HepG2 (cell line): ENCODE data around the gene SLC7A10. TPM values are rescaled to one million over a fixed set of nuclear protein-coding genes. Genes with fewer than 3 reads are reported as not detected.

Source experiments
- EED ChIP-seq: sonication (generic); formaldehyde crosslinking; IDR thresholded peaks from 2 replicates; pipeline ENCODE4 v1.5.0; 2020; ENCODE audit warnings: mild to moderate bottlenecking, missing genetic modification reagents
- HNF4A ChIP-seq: sonication (generic); formaldehyde crosslinking; IDR thresholded peaks from 2 replicates; pipeline ENCODE4 v1.4.0; 2020; ENCODE audit warnings: missing genetic modification reagents
- IRF2 ChIP-seq: IDR thresholded peaks from 2 replicates; pipeline ENCODE4 v1.6.1; 2018; ENCODE audit warnings: missing genetic modification reagents, missing compliant biosample characterization
- polyA plus RNA-seq, 8 experiments: library from polyadenylated mRNA; depleted of rRNA in 3 of 8; stranded (reverse) in 7 of 8; unstranded in 1 of 8; fragments of >200 nt; fragmentation: Illumina TruSeq in 4 of 8; extraction: Trizol in 4 of 8; gene quantifications; 2 replicates each; pipeline versions ENCODE4 v1.2.1 to v1.2.3, GENCODE V29; 2011 to 2016; ENCODE audit warnings: low read depth in 4 of 8, missing spikeins in 1 of 8, mixed read lengths in 1 of 8; ENCODE audit not compliant: insufficient read depth in 1 of 8
- total RNA-seq, 5 experiments: library from RNA; depleted of rRNA; stranded (reverse); fragments of >200 nt; fragmentation: Illumina TruSeq; extraction: Trizol; gene quantifications; 2 replicates each; pipeline ENCODE4 v1.2.3, GENCODE V29; 2016; ENCODE audit warnings: low read depth in 1 of 5
- TF ChIP-seq, protein P1 (sequence below): sonication (generic); formaldehyde crosslinking; IDR thresholded peaks from 2 replicates; pipeline ENCODE4 v1.4.0; 2020; ENCODE audit warnings: missing genetic modification reagents, mild to moderate bottlenecking, borderline replicate concordance
- TF ChIP-seq, protein P2 (sequence below): sonication (generic); formaldehyde crosslinking; IDR thresholded peaks from 2 replicates; pipeline ENCODE4 v1.5.0; 2020; ENCODE audit warnings: missing genetic modification reagents
- TF ChIP-seq, protein P3 (sequence below): sonication (generic); formaldehyde crosslinking; IDR thresholded peaks from 2 replicates; pipeline ENCODE4 v1.4.0; 2020; ENCODE audit warnings: missing genetic modification reagents, borderline replicate concordance
- TF ChIP-seq, protein P4 (sequence below): sonication (generic); formaldehyde crosslinking; IDR thresholded peaks from 2 replicates; pipeline ENCODE4 v1.5.0; 2020; ENCODE audit warnings: mild to moderate bottlenecking, low read depth, missing genetic modification reagents, borderline replicate concordance
- TF ChIP-seq, protein P5 (sequence below), 2 experiments: fragments of 450-650 bp in 1 of 2; sonication (generic) in 1 of 2; formaldehyde crosslinking in 1 of 2; IDR thresholded peaks; 2 replicates each; pipeline versions ENCODE4 v1.6.1 to v1.8.0; 2016 to 2022; ENCODE audit warnings: antibody characterized with exemption in 1 of 2, mild to moderate bottlenecking in 1 of 2, missing genetic modification reagents in 1 of 2

Gene SLC7A10
- total and polyA plus RNA-seq, 2 of the 13 experiments (the other 11 are each of a cell fraction or from before 2014, with no cell fraction given), result 1.1 to 2.2 TPM

DNA sequence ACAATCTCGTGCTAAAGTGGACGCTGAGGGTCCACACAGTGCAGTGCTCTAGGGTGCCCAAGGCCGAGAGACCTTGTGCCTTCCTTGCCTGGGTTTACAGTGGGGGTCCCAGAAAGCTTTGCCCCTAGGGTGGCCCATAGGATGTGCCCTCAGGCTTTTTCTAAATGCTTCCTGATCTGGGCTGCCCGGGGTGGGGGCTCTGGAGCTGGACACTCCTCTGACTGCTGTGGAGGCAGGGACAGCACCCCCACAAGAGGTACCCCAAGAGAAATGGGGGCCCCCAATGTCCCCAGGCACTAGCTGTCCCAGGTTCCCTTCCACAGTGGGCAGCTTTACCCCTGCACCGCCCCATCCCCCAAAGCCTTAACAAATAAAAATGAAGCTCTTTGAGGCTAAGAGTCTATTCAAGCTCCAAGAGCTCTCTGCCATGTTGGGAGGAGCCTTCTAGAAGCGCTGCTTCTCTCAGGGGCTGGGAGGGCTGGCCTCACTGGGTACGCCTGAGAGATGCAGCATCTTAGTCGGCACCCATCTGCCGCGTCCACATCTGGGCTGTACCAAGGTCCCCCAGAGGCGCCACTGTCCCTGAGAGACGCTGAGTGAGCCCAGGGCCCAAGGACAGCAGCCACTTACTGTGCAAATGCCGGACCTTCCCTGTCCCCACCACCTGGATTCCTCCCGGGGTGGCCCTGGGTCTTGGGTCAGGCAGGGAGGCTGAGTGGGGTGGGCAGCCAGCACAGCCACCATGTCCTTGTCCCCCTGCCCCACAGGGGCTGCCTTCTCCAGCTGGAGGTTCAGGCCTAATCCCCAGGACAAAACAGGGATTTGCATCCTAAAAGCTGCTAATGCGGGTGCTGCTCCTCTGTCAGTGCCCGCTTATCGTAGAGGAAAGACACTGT is 49.3 kb upstream of the SLC7A10 start (continued):
- TF ChIP-seq, protein P1, sequence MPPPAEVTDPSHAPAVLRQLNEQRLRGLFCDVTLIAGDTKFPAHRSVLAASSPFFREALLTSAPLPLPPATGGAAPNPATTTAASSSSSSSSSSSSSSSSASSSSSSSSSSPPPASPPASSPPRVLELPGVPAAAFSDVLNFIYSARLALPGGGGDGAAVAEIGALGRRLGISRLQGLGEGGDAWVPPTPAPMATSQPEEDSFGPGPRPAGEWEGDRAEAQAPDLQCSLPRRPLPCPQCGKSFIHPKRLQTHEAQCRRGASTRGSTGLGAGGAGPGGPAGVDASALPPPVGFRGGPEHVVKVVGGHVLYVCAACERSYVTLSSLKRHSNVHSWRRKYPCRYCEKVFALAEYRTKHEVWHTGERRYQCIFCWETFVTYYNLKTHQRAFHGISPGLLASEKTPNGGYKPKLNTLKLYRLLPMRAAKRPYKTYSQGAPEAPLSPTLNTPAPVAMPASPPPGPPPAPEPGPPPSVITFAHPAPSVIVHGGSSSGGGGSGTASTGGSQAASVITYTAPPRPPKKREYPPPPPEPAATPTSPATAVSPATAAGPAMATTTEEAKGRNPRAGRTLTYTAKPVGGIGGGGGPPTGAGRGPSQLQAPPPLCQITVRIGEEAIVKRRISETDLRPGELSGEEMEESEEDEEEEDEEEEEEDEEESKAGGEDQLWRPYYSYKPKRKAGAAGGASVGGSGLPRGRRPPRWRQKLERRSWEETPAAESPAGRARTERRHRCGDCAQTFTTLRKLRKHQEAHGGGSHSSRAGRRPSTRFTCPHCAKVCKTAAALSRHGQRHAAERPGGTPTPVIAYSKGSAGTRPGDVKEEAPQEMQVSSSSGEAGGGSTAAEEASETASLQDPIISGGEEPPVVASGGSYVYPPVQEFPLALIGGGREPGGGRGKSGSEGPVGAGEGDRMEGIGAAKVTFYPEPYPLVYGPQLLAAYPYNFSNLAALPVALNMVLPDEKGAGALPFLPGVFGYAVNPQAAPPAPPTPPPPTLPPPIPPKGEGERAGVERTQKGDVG (CRISPR knock-in tag), result 0 out of 2 replicates have a peak, but pooled peaks have one; percentile 14
- TF ChIP-seq, protein P2, sequence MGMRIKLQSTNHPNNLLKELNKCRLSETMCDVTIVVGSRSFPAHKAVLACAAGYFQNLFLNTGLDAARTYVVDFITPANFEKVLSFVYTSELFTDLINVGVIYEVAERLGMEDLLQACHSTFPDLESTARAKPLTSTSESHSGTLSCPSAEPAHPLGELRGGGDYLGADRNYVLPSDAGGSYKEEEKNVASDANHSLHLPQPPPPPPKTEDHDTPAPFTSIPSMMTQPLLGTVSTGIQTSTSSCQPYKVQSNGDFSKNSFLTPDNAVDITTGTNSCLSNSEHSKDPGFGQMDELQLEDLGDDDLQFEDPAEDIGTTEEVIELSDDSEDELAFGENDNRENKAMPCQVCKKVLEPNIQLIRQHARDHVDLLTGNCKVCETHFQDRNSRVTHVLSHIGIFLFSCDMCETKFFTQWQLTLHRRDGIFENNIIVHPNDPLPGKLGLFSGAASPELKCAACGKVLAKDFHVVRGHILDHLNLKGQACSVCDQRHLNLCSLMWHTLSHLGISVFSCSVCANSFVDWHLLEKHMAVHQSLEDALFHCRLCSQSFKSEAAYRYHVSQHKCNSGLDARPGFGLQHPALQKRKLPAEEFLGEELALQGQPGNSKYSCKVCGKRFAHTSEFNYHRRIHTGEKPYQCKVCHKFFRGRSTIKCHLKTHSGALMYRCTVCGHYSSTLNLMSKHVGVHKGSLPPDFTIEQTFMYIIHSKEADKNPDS (CRISPR knock-in tag), result no peak
- TF ChIP-seq, protein P3, sequence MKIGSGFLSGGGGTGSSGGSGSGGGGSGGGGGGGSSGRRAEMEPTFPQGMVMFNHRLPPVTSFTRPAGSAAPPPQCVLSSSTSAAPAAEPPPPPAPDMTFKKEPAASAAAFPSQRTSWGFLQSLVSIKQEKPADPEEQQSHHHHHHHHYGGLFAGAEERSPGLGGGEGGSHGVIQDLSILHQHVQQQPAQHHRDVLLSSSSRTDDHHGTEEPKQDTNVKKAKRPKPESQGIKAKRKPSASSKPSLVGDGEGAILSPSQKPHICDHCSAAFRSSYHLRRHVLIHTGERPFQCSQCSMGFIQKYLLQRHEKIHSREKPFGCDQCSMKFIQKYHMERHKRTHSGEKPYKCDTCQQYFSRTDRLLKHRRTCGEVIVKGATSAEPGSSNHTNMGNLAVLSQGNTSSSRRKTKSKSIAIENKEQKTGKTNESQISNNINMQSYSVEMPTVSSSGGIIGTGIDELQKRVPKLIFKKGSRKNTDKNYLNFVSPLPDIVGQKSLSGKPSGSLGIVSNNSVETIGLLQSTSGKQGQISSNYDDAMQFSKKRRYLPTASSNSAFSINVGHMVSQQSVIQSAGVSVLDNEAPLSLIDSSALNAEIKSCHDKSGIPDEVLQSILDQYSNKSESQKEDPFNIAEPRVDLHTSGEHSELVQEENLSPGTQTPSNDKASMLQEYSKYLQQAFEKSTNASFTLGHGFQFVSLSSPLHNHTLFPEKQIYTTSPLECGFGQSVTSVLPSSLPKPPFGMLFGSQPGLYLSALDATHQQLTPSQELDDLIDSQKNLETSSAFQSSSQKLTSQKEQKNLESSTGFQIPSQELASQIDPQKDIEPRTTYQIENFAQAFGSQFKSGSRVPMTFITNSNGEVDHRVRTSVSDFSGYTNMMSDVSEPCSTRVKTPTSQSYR (CRISPR knock-in tag), result no peak
- TF ChIP-seq IRF2 (CRISPR knock-in tag) (no peak), EED (CRISPR knock-in tag) (no peak), HNF4A (CRISPR knock-in tag) (no peak)
- TF ChIP-seq, protein P4, sequence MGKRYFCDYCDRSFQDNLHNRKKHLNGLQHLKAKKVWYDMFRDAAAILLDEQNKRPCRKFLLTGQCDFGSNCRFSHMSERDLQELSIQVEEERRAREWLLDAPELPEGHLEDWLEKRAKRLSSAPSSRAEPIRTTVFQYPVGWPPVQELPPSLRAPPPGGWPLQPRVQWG (CRISPR knock-in tag), result no peak
- TF ChIP-seq, protein P5, sequence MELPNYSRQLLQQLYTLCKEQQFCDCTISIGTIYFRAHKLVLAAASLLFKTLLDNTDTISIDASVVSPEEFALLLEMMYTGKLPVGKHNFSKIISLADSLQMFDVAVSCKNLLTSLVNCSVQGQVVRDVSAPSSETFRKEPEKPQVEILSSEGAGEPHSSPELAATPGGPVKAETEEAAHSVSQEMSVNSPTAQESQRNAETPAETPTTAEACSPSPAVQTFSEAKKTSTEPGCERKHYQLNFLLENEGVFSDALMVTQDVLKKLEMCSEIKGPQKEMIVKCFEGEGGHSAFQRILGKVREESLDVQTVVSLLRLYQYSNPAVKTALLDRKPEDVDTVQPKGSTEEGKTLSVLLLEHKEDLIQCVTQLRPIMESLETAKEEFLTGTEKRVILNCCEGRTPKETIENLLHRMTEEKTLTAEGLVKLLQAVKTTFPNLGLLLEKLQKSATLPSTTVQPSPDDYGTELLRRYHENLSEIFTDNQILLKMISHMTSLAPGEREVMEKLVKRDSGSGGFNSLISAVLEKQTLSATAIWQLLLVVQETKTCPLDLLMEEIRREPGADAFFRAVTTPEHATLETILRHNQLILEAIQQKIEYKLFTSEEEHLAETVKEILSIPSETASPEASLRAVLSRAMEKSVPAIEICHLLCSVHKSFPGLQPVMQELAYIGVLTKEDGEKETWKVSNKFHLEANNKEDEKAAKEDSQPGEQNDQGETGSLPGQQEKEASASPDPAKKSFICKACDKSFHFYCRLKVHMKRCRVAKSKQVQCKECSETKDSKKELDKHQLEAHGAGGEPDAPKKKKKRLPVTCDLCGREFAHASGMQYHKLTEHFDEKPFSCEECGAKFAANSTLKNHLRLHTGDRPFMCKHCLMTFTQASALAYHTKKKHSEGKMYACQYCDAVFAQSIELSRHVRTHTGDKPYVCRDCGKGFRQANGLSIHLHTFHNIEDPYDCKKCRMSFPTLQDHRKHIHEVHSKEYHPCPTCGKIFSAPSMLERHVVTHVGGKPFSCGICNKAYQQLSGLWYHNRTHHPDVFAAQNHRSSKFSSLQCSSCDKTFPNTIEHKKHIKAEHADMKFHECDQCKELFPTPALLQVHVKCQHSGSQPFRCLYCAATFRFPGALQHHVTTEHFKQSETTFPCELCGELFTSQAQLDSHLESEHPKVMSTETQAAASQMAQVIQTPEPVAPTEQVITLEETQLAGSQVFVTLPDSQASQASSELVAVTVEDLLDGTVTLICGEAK (IDR thresholded peaks at IDR 0.05), result no peak
- TF ChIP-seq, protein P5 (CRISPR knock-in tag; IDR thresholded peaks at IDR 0.05), result 0 out of 2 replicates have a peak, but pooled peaks have one; percentile 49
